GM12801 (cell line): ENCODE results near the gene ARHGAP32.

ENCODE experiments used
- TF ChIP-seq, protein P1 (sequence below): IDR thresholded peaks from one replicate; pipeline ENCODE4 v1.5.1; 2011; ENCODE audit warnings: control low read depth; ENCODE audit not compliant: insufficient read length; ENCODE audit errors: extremely low read depth

Gene ARHGAP32

GRCh38 chr11:129042503-129042902 is 149.6 kb downstream of the ARHGAP32 start:
- TF ChIP-seq, protein P1, sequence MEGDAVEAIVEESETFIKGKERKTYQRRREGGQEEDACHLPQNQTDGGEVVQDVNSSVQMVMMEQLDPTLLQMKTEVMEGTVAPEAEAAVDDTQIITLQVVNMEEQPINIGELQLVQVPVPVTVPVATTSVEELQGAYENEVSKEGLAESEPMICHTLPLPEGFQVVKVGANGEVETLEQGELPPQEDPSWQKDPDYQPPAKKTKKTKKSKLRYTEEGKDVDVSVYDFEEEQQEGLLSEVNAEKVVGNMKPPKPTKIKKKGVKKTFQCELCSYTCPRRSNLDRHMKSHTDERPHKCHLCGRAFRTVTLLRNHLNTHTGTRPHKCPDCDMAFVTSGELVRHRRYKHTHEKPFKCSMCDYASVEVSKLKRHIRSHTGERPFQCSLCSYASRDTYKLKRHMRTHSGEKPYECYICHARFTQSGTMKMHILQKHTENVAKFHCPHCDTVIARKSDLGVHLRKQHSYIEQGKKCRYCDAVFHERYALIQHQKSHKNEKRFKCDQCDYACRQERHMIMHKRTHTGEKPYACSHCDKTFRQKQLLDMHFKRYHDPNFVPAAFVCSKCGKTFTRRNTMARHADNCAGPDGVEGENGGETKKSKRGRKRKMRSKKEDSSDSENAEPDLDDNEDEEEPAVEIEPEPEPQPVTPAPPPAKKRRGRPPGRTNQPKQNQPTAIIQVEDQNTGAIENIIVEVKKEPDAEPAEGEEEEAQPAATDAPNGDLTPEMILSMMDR: no peak

- TF ChIP-seq, protein P1: no peak
Observed at GRCh38 chr11:129041611-129042018, 150.5 kb downstream of the ARHGAP32 start.

DNA sequence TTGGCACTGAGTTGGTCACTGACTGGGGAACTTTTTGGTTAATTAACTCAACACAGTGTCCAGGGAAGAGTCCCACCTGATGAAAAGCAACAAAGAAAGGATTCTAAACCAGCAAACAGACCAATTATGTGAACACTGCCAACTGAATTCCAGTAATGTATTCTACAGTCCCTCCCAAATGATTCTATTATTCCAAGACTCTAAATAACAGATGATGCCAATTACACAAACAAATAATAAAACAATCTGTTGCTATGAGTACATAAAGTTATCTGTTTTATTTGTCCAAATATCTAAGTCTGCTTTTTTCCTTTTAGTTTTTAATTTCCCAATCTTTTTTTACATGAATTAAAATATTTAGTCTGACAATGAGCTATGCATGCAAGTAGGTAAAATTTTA is 151.2 kb downstream of the ARHGAP32 start:
- TF ChIP-seq, protein P1: no peak

- TF ChIP-seq, protein P1: no peak
Observed at GRCh38 chr11:129035244-129035643, 156.9 kb downstream of the ARHGAP32 start.

DNA sequence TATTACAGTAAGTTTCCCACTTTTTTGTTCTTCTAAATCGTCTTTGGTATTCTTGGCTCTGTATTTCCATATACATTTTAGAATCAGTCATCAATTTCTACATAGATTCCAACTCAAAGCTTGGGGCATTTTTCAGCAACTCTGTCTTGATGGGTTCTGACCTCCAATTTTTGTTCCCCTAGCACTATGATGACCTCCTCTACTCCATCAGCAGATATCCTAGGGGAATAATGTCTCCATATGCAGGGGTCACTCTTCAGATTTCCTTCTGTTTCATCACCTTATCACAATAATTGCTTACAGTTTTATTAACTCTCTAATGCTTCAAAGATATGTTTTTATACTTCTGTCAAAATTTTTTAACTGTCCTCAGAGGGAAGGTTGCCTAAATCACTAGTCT is 158.1 kb downstream of the ARHGAP32 start:
- TF ChIP-seq, protein P1: no peak

GRCh38 chr11:129023968-129024676 is 168.0 kb downstream of the ARHGAP32 start:
- TF ChIP-seq, protein P1: no peak

GRCh38 chr11:129021295-129021694 is 170.8 kb downstream of the ARHGAP32 start:
- TF ChIP-seq, protein P1: no peak

- TF ChIP-seq, protein P1: no peak
Observed at GRCh38 chr11:129018991-129019390, 173.1 kb downstream of the ARHGAP32 start.
